NCI-H1694 treated with DMSO at 0.1 percent for 48 hours (cell line): ENCODE data around the gene RFWD3.
A peak's percentile ranks its signal among the peaks of the same experiment; 100 is the strongest.

ENCODE experiments used
- DNase-seq: peaks from one replicate; lab custom pipeline; 2025; lab: John Stamatoyannopoulos, UW

The RFWD3 gene

DNA sequence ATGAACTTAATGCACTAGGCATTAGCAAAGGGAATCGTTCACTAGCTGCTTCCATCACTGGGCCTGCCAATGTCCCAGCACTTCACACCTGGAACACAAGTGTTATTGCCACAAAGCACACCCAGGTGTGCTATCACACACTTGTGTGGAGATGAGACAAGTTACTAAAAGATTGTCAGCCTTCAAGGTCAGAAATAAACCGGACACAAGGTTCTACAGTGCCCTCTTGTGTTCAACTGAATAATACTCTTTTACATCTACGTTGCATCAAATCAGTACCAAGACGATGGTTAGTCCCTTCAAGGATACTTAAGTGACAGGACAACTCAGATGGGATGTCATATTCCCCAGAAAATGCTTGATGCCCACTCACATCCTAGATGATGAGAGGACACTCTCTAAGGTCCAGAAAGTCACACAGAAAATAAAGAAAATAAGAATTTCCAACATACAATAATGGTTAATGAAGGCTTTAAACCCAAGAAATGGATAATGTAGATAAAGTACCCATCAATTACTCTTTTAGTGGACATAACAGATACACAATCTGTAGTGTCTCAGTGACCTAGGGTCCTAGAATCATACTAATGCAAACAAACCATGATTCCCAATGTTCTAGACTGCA lies 43.4 kb downstream of the RFWD3 start:
- peak; percentile 10 for DNase-seq

DNA sequence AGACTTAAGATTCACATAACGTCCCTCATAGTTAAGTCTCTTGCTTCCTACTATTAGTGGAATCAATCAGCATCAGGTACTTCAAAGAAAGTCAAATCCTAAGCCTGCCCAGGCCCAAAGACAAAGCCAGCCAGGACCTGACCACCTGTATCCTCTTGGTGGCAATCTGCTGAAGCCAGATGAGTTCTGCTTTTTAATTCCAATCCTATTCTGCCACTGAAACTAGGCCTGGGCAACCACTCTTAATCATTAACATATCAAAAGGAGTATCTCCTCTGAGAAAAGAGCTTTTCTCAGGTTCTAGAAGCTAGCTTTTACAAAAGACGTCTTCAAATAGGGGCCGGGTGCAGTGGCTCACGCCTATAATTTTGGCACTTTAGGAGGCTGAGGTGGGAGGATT lies 44.7 kb downstream of the RFWD3 start:
- DNase-seq, result no peak

DNA sequence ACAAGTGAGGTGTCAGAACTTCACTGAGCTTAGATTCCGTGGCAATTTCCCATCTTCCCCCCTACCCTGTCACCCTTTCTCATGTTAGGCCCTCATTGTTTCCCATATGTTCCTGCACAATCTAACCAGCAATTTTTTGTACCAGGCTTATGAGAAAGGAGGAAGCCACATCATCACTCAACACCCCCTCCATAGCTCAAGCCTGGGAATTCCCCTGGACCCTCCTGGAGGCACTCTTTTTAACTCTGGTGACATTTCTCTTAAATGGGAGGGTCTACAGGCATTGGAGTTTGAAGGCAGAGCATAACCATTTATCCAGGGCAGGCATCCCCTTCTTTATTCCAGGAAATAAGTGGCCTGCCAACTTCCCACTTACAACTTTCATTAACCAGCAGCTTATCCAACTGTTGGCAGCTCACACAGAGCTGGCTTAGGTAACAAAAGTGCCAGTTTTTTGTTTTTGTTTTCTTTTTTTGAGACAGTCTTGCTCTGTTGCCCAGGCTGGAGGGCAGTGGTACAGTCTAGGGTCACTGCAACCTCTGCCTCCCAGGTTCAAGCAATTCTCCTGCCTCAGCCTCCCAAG lies 49.4 kb downstream of the RFWD3 start:
- DNase-seq, result no peak

DNA sequence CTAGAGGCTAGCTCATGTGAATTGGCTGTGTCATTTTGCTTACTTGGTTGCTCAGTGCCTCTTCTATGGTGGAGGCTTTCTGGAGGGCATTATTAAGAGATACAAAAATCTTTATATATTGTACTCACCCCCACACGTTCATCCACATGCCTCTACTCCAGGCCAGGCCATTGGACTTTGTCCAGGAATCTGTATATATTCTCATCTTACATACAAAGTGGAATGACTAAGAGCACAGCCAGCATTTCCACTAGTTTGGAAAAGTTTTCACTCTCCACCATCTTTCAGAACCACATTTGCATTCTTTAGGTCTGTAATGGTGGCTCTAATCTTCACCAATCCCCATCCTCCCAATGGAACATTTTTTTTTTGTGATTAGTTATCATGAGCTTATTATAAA lies 55.0 kb downstream of the RFWD3 start:
- DNase-seq, result no peak

DNA sequence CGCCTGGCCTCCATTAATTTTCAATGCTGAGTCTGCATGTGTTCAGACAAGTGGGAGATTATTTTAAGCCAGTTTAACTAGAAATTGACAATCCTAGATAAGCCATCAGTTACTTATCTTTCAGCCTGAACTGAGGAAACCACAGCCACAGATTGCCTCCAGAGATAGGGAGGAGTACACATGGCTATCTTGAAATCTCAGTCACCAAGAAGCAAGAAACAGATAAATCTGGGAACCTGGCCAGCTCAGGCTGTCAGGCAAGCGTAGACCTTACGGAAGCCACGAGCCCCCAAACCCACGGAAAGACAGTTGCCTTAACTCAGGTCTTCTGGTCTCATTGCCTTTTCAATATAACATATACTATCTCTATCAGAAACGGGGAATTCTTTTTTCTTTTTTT lies 57.7 kb downstream of the RFWD3 start:
- DNase-seq, result no peak

DNA sequence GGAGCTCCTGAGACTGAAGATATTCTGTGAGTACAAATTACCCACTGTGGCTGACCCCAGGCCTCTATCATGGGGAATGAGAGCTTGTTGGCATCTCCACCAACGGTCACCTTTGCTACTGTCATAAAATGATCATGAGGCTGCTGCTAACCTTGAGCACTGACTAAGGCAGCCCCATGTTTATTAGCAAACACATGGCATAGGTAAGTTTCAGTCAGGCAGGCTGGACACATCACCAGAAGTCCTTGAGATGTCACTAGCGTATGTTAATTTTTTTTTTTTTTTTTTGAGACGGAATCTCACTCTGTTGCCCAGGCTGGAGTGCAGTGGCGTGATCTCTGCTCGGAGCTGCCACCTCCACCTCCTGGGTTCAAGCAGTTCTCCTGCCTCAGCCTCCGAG lies 58.3 kb downstream of the RFWD3 start:
- no peak for DNase-seq

DNA sequence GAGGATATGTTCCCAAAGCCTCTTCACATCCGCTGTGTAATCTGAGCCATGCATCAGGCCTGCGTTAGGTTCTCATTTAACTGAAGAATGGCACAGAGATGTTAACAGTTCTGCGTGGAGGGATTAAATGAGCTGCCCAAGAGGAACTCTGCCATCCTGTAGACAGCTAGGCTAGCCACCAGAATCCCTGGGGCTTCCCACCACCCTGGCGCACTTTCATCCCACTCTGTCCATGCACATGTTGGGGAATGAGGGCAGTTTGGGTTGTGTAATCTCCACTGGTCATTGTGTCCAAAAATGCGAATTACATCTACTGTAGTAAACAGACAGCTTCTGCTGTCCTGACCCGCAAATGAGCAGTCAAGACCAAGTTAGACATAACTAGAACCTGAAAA lies 58.7 kb downstream of the RFWD3 start:
- no peak for DNase-seq

DNA sequence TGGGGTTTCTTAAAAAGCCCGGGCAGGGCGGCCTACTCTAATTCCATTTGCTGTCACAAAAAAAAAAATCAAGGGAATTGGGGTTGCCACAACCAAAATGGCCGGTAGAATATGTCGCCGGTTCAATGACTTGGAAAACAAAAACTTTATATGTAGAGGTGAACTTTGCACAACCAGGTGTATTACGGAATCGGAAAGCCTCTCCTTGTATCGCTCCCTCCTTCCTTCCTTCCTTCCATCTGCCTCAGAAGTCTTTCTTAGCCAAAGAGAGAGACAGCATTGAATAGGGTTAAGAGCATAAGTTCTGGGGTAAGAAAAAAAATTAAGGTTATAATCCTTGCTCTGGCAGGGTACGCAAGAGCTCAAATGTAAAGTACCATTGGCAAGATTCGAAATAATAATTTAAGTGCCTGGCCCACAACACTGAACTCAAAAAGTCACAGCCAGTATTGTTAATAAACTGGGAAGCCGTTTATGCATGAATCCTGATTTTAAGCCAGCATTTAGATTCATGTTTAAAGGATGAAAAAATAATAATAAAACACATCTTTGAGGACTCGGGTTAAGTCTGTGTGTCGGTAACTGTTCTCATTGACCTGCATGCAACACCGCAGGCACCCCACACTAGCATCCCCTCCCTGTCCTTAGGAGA lies 59.2 kb downstream of the RFWD3 start:
- DNase-seq, result no peak

DNA sequence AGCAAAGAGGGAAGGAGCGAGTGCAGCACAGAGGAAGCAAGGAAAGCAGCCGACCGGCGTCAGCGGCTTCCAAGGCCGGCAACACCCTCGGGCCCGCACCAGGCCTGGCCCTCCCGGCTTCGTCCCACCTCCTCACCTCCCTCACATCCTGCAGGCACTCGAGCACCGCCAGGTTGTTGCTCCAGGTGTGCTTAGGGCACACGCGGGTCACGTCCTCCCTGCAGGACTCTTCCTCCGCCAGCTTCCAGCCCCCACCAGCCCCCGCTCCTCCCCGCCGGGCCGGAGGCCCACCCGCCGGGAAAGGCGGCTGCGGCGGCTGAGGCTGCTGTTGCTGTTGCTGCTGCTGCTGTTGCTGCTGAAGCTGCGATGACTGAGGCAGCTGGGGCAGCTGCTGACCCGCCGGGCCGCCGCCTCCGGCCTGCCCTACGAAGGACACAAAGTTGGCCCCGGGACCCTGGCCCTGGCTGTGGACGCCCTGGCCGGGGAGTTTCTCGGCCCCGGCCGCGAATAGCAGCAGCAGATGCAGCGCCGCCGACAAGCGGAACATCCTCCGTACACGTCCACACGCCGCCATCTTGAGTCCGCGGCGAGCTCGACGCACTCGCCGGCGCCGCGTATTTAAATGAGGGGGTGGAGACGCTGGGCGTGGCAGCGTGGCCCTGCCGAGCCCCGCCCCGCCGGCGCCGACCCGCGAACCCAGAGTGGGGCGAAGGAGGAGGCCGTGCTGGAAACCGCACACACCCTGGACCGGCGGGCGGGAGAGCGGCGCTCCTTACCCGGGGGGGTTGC lies 60.0 kb downstream of the RFWD3 start, which contains the start of gene GLG1:
TSS of gene GLG1 (minus strand) at position 594 of the 789 bp plus-strand sequence. CDS start at position 574, 20 bp downstream.
- peak; percentile 68 for DNase-seq

DNA sequence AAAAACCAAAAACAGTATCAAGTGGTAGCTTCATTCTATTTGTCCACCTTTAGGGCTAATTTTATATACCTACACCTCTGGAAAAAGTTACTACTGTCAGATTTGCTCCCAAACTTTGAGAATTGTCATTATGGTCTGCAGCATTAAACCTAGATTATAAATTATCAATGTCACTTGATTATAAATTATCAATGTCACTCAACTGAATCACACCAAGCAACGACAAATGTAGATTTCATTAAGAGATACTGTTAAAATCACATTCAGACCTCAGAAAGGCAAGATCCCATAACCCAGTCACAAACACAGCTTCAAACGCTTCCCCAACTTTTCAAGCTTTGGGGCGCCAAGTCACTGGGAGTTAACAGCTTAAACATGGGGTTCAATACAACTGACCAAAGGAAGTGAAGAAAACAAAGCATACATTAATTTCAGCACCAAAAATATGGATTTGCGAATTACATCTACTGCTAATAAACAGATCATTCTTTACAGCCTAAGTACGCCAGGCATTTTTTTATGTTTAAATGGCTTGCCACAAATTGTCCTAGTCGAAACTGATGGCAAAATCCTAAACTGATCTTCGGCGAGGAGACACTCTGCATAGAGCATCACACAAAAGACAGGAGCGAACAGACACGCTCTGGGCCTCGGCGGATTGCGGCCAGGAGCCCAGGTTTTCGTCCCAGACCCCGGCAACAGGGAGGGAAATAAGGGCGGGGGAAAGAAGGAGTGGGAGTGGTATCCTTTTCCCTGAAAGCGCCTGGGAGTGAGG lies 60.7 kb downstream of the RFWD3 start:
- peak; percentile 5 for DNase-seq

DNA sequence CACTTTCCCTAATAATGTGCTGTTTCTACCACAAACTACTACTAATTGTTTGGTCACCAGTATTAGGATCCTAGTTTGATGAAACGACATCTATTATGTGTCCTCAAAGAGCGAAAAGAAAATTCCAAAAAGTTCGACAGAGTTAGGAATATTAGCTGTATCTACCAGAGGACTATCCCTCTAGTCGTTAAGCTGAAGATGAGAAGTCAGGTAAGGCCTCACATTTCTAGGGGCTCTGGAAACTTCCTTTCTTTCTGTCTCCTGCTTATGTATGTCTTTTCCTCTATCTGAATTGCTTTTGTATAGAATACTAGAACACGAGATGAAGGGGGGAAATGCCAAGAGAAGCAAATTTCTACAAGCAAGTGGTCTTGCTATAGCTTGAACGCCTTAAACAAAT lies 61.3 kb downstream of the RFWD3 start:
- no peak for DNase-seq

DNA sequence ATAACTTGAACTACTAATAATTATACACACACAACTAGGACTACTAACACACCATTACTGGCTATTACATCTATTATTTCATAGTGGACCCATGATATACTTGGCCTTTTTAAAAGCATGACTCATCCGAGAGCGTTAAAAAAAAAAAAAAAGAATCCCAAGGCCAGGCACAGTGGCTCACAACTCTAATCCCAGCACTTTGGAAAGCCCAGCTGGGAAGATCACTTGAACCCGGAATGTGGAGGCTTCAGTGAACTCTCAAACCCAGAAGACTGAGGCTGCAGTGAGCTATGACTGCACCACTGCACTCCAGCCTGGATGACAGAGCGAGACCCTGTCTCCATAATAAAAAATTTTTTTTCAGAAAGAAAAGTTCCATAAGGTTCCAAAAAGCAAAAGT lies 62.8 kb downstream of the RFWD3 start:
- no peak for DNase-seq

DNA sequence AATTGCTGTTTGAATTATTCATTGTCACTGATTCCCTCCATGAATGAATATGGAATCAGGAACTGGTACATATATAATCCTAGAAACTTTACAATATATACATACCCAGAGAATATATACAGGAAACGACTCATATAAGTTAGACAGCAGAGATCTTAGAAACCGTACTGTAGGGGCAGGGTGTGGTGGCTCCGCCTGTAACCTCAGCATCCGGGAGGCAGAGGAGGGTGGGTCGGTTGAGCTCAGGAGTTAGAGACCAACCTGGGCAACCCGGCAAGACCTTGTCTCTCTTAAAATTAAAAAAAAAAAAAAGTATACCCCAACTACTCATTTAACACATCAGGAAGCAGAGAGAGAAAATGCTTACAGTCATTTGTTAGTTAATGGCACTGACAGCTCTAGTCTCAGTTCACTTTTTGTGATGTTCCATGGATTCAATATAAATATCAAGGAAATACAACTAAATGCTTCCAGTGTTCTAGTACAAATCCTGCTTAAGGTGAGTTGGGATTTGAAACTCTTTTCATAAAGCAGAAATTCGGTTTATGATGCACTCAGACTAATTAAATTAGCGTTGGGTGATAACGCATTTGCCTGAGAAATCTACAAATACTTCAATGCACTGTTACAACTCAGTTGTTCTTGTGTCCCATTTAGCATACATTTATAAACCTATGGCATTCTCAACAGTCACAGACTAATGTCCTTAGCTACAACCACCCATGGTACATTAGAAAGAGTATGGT lies 65.4 kb downstream of the RFWD3 start:
- no peak for DNase-seq

DNA sequence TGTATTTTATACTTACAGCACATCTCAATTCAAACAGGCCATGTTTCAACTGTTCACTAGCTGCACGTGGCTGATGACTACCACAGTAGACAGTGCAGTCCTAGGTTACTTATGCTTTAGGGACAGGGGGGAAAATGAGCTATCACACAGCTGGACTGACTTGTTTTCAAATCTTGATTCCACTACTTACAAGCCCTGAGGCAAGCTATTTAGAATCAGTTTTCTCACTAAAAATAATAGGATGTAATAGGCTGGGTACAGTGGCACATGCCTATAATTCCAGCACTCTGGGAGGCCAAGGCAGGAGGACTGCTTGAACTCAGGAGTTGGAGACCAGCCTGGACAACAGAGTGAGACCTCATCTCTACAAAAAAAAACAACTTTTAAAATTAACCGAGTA lies 70.1 kb downstream of the RFWD3 start:
- no peak for DNase-seq

DNA sequence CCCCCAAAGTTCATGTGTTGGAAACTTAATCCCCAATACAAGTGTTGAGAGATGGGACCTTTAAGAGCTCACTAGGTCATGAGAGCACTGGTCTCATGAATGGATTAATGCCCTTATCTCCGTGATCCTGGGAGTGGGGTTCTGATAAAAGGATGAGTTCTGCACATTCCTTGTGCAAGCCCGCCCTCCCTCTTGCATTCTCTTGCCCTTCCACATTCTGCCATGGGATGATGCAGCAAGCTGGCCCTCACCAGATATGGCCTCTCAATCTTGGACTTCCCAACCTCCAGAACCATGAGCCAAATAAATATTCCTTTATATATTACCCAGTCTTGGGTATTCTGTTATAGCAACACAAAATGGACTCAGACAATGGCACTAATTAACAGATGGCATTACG lies 73.8 kb downstream of the RFWD3 start:
- DNase-seq, result no peak

DNA sequence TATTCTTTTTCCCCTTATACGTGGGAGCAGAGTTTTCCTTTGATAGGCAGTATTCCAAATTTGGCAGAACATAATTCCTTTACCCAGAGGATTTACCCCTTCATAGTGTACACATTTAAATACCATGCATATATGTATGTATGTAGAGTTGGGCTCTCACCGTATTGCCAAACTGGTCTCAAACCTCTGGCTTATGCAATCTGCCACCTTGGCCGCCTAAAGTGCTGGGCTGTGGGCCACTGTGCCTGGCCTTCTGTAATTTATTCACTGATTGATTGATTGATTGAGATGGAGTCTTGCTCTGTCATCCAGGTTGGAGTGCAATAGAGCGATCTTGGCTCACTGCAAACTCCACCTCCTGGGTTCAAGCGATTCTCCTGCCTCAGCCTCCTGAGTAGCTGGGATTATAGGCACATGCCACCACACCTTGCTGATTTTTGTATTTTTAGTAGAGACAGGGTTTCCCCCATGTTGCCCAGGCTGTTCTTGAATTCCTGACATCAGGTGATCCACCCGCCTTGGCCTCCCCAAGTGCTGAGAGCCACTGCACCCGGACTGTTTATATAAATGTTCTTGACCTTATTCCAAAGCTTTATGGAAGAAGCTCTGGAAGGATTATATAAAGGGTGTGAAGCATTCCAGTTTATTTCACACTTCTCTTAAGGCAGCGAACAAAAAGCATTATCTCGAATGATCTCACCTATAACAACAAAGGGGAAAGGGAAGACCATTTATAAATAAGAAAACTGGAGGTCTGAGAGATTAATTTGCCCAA lies 74.6 kb downstream of the RFWD3 start:
- no peak for DNase-seq

DNA sequence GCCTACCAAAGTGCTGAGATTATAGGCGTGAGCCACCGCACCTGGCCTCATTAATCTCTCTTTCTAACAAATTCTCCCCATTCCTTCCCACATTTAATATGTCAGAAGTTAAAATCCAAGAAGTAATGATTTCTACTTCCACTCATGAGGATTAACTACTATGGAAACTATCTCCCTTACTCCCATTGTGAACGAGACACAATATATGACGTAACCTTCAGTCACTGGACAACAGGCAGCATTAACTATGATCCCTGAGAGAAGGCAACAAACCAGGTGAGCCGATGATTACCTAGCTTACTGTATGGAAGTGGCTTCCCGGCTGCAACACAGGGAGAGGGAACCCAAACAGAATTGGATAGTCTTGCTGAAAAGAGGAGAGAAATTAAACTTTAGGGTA lies 79.7 kb downstream of the RFWD3 start:
- no peak for DNase-seq

DNA sequence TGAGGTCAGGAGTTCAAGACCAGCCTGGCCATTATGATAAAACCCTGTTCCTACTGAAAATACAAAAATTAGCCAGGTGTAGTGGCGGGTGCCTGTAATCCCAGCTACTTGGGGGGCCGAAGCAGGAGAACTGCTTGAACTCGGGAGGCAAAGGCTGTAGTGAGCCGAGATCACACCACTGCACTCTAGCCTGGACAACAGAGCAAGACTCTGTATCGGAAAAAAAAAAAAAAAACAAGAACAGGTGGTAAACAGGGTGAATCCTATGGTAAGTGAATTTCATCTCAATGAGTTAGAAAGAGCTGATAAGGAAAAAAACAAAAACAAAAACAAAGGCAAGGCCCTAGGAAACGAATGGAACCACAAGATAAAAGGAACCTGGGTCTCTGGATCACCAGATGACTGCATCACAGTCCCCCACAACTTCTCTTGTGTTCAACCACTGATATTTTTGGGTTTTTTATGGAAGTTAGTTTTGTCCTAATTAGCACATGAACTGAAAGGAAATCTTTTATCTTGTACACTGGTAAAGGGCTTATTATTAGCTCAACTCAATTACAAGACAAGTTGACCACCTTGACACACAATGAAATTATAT lies 80.7 kb downstream of the RFWD3 start:
- no peak for DNase-seq

DNA sequence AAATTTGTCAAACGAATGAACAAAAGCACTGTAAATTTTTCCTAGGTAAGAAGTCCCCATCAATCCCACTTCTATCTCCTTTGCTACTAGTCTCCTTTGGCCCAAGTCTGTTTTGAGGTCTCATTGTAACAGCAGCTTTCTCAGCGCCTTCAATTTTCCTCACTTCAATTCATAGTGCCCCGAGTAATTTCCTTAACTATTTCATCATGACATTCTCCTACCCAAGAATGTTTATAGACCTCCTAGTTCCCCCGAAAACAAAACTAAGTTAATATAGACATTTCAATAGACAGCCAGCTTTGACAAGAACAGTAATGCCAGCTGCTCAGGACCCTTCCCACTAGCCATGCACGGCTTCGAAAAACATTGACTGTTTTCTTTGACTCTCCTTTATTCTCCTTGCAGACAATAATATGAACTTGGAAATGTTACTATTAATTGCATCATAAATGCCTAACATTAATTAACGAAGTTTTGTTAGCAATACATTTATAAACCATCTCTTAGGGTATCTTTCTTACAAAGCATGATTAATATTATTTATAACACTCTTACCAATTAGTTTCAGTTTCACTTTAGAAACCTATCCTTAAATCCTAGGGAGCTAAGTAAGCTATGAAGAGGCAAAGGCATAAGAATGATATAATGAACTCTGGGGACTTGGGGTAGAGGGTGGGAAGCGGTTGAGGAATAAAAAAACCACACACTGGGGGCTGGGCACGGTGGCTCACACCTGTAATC lies 82.6 kb downstream of the RFWD3 start:
- no peak for DNase-seq
